ENCODE results near the gene PLCL2.

- TF ChIP-seq CTCF (IDR thresholded peaks at IDR 0.05) = no peak
- TF ChIP-seq EZH2 (IDR thresholded peaks at IDR 0.05) = no peak
Measured at GRCh38 chr3:17054982-17055343, 170.2 kb downstream of the PLCL2 start.
